GM12878 (cell line): ENCODE measurements around the gene MPRIP. TPM values are rescaled to one million over a fixed set of nuclear protein-coding genes. Genes with fewer than 3 reads are reported as not detected.

Source experiments
- ATAC-seq: fragments of 200-7000 bp; cut with Tn5 transposase; 3 replicates; pipeline ENCODE4 v1.9.1; 2020; ENCODE audit warnings: mild to moderate bottlenecking, moderate library complexity
- BruUV-seq: library from RNA; stranded (reverse); fragments of 400-500 nt; replicated peaks from 2 replicates; lab custom pipeline; 2021; lab: Mats Ljungman, UMichigan
- CTCF ChIA-PET: fragments of 300-600 bp; sonication (Branson Sonifier 250); formaldehyde crosslinking; extraction: SDS; loops from one replicate; lab custom pipeline; 2021; ENCODE audit warnings: inconsistent platforms; lab: Yijun Ruan, JAX
- POLR2A ChIA-PET: fragments of 350-600 bp; formaldehyde crosslinking; extraction: SDS; loops from one replicate; lab custom pipeline; 2021; ENCODE audit warnings: inconsistent platforms; lab: Charles Lee
- RAD21 ChIA-PET: fragments of 300-600 bp; sonication (Branson Sonifier 250); formaldehyde crosslinking; loops from one replicate; lab custom pipeline; 2023; ENCODE audit warnings: antibody characterized with exemption; ENCODE audit not compliant: unreplicated experiment; lab: Charles Lee
- SMC1A ChIA-PET: fragments of 300-600 bp; sonication (Branson Sonifier 250); formaldehyde crosslinking; loops from one replicate; lab custom pipeline; 2023; ENCODE audit not compliant: unreplicated experiment, uncharacterized antibody; lab: Charles Lee
- DNase-seq: peaks from one replicate; pipeline ENCODE4 v3.0.0-alpha.2; 2011; ENCODE audit warnings: low read depth, low spot score
- FAIRE-seq: peaks from 3 replicates; lab custom pipeline; 2011; peaks lifted over from hg19 to GRCh38; lab: Jason Lieb, UNC
- H2AFZ ChIP-seq: 2 replicates; pipeline ENCODE4 v1.6.0; 2011; ENCODE audit warnings: low read depth, low read length, control low read depth; ENCODE audit not compliant: control insufficient read depth
- H3K27ac ChIP-seq: 2 replicates; pipeline ENCODE4 v1.5.1; 2011; ENCODE audit warnings: control low read depth; ENCODE audit not compliant: control insufficient read depth, insufficient read depth
- H3K27me3 ChIP-seq, 2 experiments: replicated peaks in 1 of 2; 2 replicates each; pipeline versions ENCODE4 v1.6.0 to v1.6.1; 2011; ENCODE audit warnings: low read length in 1 of 2; ENCODE audit not compliant: control insufficient read depth in 2 of 2, insufficient read depth in 2 of 2
- H3K36me3 ChIP-seq, 2 experiments: 2 replicates each; pipeline ENCODE4 v1.5.1; 2011; ENCODE audit warnings: low read length in 1 of 2; ENCODE audit not compliant: control insufficient read depth in 2 of 2, insufficient read depth in 2 of 2
- H3K4me1 ChIP-seq: 2 replicates; pipeline ENCODE4 v1.6.1; 2011; ENCODE audit warnings: mild to moderate bottlenecking, low read length, moderate library complexity, mixed read lengths; ENCODE audit not compliant: control insufficient read depth, insufficient read depth
- H3K4me2 ChIP-seq: 2 replicates; pipeline ENCODE4 v1.6.0; 2011; ENCODE audit warnings: control low read depth; ENCODE audit not compliant: control insufficient read depth, insufficient read depth
- H3K4me3 ChIP-seq: fragments of 200-600 bp; sonication (generic); 2 replicates; pipeline ENCODE4 v1.5.1; 2016
- H3K79me2 ChIP-seq: 2 replicates; pipeline ENCODE4 v1.6.0; 2011; ENCODE audit warnings: low read length; ENCODE audit not compliant: control insufficient read depth, insufficient read depth
- H3K9ac ChIP-seq: 2 replicates; pipeline ENCODE4 v1.8.0; 2011; ENCODE audit warnings: low read length, control low read depth, mixed read lengths; ENCODE audit not compliant: control insufficient read depth, insufficient read depth
- H3K9me3 ChIP-seq: replicated peaks from 3 replicates; pipeline ENCODE4 v1.5.1; 2011; ENCODE audit warnings: mild to moderate bottlenecking, low read length; ENCODE audit not compliant: control insufficient read depth, insufficient read depth
- H4K20me1 ChIP-seq: 2 replicates; pipeline ENCODE4 v1.6.0; 2011; ENCODE audit not compliant: control insufficient read depth, insufficient read depth
- IKZF1 ChIP-seq: fragments of 450-650 bp; conservative IDR thresholded peaks from 2 replicates; pipeline ENCODE4 v1.6.1; 2017; ENCODE audit warnings: antibody characterized with exemption, mild to moderate bottlenecking
- SP1 ChIP-seq: IDR thresholded peaks from one replicate; pipeline ENCODE4 v1.6.1; 2011; ENCODE audit warnings: low read depth, low read length
- SPI1 ChIP-seq: IDR thresholded peaks from 2 replicates; pipeline ENCODE4 v1.6.1; 2011; ENCODE audit warnings: low read depth, mild to moderate bottlenecking, low read length, moderate library complexity, borderline replicate concordance; ENCODE audit not compliant: insufficient read depth
- WGBS: methylation state at CpG from one replicate; pipeline ENCODE4 v1.1.6; 2016; ENCODE audit warnings: low lambda C conversion rate; ENCODE audit not compliant: insufficient replicate concordance, insufficient coverage; ENCODE audit errors: missing lambda C conversion rate; 5-methylcytosine and 5-hydroxymethylcytosine counted together
- in situ Hi-C: fragments of 300-500 bp; cut with MboI; formaldehyde crosslinking; loops from 9 replicates; pipeline ENCODE4 v1.14.3; 2018; ENCODE audit warnings: mixed read lengths
- intact Hi-C: fragments of 100-400 bp; cut with micrococcal nuclease; formaldehyde crosslinking; loops from one replicate; pipeline ENCODE4 v1.14.2; 2022; ENCODE audit not compliant: unreplicated experiment
- polyA plus RNA-seq, 11 experiments: library from polyadenylated mRNA; depleted of rRNA in 4 of 11; unstranded in 6 of 11; stranded (reverse) in 5 of 11; fragments of >200 nt; fragmentation: Nextera tagmentation in 4 of 11; fragmentation: Illumina TruSeq in 1 of 11; extraction: Ambion mirVana in 4 of 11; extraction: Trizol in 1 of 11; gene quantifications; 1 replicate in 1 of 11; 2 replicates in 10 of 11; pipeline versions ENCODE4 v1.2.1 to v1.2.3, GENCODE V29; 2011 to 2016; ENCODE audit warnings: inconsistent platforms in 2 of 11, missing spikeins in 2 of 11, low read depth in 1 of 11
- total RNA-seq, 4 experiments: library from RNA; depleted of rRNA in 3 of 4; stranded (reverse); fragments of >200 nt in 3 of 4; fragmentation: Illumina TruSeq in 1 of 4; extraction: Trizol in 1 of 4; gene quantifications; 2 replicates each; pipeline versions ENCODE4 v1.2.1 to v1.2.3, GENCODE V29; 2013 to 2021
- TF ChIP-seq, protein P1 (sequence below): fragments of 450-650 bp; IDR thresholded peaks from 2 replicates; pipeline ENCODE4 v1.6.1; 2017; ENCODE audit warnings: mild to moderate bottlenecking, low read depth, inconsistent platforms; ENCODE audit not compliant: poor library complexity, severe bottlenecking
- TF ChIP-seq, protein P2 (sequence below): fragments of 450-650 bp; IDR thresholded peaks from 2 replicates; pipeline ENCODE4 v1.6.1; 2017; ENCODE audit warnings: low read depth, mild to moderate bottlenecking, moderate library complexity

Gene MPRIP
- total and polyA plus RNA-seq, 10 of the 15 experiments (the other 5 are each of a cell fraction or from before 2014, with no cell fraction given): 16.5 to 168 (median 71.7) TPM

DNA sequence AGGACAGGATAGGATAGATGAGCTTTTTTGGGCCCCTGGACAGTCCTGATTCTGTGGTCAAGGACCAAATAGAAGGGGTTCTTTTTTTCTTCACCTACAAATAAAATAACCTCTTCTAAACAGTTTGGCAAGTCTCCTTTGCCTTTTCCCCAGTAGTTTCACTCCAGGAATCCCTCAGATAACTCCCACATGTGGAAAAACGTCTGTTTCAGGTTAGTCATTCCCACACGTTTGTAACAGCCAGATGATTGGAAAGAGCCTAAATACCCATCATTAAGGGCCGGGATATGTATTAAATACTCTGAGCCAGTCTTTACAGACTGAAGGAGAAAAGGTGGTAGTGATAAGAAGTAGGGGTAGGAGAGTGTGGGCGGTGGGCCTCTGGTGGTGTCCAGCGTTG lies 105.6 kb downstream of the MPRIP start (continued):
- TF ChIP-seq, protein P1, sequence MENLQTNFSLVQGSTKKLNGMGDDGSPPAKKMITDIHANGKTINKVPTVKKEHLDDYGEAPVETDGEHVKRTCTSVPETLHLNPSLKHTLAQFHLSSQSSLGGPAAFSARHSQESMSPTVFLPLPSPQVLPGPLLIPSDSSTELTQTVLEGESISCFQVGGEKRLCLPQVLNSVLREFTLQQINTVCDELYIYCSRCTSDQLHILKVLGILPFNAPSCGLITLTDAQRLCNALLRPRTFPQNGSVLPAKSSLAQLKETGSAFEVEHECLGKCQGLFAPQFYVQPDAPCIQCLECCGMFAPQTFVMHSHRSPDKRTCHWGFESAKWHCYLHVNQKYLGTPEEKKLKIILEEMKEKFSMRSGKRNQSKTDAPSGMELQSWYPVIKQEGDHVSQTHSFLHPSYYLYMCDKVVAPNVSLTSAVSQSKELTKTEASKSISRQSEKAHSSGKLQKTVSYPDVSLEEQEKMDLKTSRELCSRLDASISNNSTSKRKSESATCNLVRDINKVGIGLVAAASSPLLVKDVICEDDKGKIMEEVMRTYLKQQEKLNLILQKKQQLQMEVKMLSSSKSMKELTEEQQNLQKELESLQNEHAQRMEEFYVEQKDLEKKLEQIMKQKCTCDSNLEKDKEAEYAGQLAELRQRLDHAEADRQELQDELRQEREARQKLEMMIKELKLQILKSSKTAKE: no peak

DNA sequence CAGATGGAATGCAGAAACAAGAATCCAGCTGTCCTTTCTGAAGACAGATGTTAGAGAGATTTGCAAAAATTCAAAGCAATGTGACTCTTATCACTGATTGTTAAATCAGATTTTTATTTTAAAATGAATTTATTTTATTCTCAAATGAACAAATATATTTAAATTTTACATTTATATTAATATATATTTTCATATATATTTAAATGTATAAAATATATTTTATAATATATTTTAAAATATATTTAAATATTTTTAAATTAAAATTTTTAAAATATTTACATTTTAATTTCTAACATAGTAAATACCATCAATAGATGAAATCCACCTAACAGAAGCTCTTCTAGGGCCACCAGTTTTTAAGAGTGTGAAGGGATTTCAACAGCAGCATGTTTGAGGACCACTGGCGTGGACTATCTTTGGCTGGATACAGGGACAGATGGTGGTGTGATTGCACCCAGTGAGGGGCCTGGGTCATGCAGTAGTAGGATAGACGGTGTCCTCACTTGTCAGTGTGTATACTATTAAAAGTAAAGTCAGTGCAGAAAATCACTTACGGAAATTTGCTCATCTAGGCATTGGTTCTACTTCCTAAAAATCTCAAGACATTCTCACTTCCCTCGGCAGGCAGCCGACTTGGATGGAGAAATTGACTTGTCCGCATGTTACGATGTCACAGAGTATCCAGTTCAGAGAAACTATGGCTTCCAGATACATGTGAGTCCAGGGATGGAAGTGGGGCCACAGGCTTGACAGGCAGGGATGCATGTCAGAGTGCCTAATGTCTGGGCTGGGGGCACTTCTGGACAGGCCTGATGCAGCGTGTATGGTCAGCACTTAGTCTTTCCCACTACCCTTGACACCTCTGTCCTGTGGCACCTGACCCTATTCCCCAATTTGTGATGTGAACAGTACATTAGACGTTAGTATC lies 107.5 kb downstream of the MPRIP start:
- CTCF ChIA-PET: interaction anchor here (0.7 to 1.1 kb wide), 2 partner anchors 149 to 164 kb away, joined by 3 read pairs; no protein-coding TSS in a partner anchor
- intact Hi-C loops: loop anchor here (5.0 kb wide), 2 partner anchors 43 to 147 kb away; no protein-coding TSS in a partner anchor
- 12% methylated on average over 9 of the region's 9 CpGs for WGBS

More for the DNA sequence above, 107.5 kb downstream of the MPRIP start:
- TF ChIP-seq SPI1 (peak; percentile 61; the same call in 1 of the 2 replicates), SP1 (no peak), IKZF1 (peak; percentile 26; the same call in 1 of the 2 replicates)
- TF ChIP-seq, protein P2, sequence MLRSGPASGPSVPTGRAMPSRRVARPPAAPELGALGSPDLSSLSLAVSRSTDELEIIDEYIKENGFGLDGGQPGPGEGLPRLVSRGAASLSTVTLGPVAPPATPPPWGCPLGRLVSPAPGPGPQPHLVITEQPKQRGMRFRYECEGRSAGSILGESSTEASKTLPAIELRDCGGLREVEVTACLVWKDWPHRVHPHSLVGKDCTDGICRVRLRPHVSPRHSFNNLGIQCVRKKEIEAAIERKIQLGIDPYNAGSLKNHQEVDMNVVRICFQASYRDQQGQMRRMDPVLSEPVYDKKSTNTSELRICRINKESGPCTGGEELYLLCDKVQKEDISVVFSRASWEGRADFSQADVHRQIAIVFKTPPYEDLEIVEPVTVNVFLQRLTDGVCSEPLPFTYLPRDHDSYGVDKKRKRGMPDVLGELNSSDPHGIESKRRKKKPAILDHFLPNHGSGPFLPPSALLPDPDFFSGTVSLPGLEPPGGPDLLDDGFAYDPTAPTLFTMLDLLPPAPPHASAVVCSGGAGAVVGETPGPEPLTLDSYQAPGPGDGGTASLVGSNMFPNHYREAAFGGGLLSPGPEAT: 0 out of 2 replicates have a peak, but pooled peaks have one; percentile 12
- peak overlapping the region; percentile 69 for H3K4me2 ChIP-seq
- H3K27ac ChIP-seq: peak overlapping the region; percentile 70
- peak overlapping the region; percentile 35; the same call in 1 of the 2 replicates for H3K9ac ChIP-seq
- in situ Hi-C loops: no loop called here
- no peaks in the 10 kb centered on the region for H3K79me2 ChIP-seq
- ATAC-seq (peak; percentile 63), DNase-seq (no peak), FAIRE-seq (peak; percentile 88)
- BruUV-seq: no TSS peak
- no peaks in the 10 kb centered on the region; the same call in 2 of the 3 replicates for H3K9me3 ChIP-seq
- H2AFZ ChIP-seq: no peak overlapping the region; the same call in 1 of the 2 replicates
- ChIA-PET POLR2A (no interaction called here), RAD21 (interaction anchor here (0.6 kb wide), 1 partner anchor 39 kb away, joined by 4 read pairs; no protein-coding TSS in a partner anchor), SMC1A (interaction anchor here (0.7 kb wide), 1 partner anchor 65 kb away, joined by 3 read pairs; no protein-coding TSS in a partner anchor)
- H3K4me3 ChIP-seq: no peak overlapping the region
- no peaks in the 10 kb centered on the region for H3K27me3 ChIP-seq
- H3K4me1 ChIP-seq: peaks cover 14% of the 10 kb centered on the region
- H4K20me1 ChIP-seq: no peaks in the 10 kb centered on the region
- peaks cover 5 to 24% of the 10 kb centered on the region in 2 experiments for H3K36me3 ChIP-seq
